Epithelial cell of proximal tubule (primary cell): ENCODE data around the gene FOXO6. TPM values are rescaled to one million over a fixed set of nuclear protein-coding genes. Genes with fewer than 3 reads are reported as not detected.

Experiments used
- DNase-seq: peaks from one replicate; pipeline ENCODE4 v3.0.0-alpha.2; 2011; ENCODE audit warnings: low read depth
- H3K4me3 ChIP-seq: 2 replicates; pipeline ENCODE4 v1.5.1; 2011; ENCODE audit warnings: low read depth, mild to moderate bottlenecking, low read length
- total RNA-seq: library from RNA; depleted of rRNA; stranded (reverse); fragments of >200 nt; gene quantifications from 2 replicates; pipeline ENCODE4 v1.2.3, GENCODE V29; 2015
- TF ChIP-seq, protein P1 (sequence below): conservative IDR thresholded peaks from 2 replicates; pipeline ENCODE4 v1.5.1; 2012; ENCODE audit warnings: low read depth, mild to moderate bottlenecking, low read length

The FOXO6 gene
- total RNA-seq, 1 donor from 2014 or later = 0.52 TPM

DNA sequence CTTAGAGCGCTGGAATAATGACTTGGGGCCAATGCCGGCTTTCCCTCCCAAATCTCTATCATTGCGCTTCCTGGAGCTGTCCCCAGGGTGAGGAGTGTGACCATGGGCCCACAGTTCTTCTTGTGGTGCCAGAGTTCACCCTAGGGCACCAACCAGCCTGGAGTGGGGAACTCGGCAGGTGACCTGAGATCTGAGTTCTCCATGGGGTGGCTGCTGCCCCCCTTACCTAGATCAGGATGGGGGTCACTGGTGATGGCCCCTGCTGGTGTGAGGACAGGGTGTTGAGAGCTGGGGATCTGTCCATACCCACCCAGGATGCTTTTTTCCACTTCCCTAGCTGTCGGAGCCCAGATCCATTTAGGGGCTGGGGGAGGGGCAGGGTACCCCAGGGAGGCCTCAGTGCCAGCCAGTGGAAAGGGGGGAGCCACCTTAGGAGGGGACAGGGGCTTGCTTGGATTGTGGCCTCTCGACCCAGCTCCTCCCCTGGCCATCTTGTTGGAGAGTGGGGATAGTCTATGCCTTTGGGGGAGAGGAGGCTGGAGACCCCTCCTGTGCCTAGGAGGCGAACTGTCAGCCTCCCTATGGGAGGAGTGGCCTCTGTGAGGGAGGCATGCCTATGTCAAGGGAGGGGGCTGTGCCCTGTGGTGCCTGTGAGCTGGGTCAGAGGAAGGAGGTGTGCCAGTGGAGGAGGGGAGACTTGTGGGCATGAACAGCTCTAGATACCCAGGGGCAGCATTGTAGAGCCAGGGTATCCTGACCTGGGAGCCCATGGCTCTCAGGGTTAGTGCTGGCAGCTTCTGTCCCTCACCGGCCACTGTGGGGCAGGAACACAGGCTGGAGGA, 1.7 kb downstream of the FOXO6 start:
- TF ChIP-seq, protein P1, sequence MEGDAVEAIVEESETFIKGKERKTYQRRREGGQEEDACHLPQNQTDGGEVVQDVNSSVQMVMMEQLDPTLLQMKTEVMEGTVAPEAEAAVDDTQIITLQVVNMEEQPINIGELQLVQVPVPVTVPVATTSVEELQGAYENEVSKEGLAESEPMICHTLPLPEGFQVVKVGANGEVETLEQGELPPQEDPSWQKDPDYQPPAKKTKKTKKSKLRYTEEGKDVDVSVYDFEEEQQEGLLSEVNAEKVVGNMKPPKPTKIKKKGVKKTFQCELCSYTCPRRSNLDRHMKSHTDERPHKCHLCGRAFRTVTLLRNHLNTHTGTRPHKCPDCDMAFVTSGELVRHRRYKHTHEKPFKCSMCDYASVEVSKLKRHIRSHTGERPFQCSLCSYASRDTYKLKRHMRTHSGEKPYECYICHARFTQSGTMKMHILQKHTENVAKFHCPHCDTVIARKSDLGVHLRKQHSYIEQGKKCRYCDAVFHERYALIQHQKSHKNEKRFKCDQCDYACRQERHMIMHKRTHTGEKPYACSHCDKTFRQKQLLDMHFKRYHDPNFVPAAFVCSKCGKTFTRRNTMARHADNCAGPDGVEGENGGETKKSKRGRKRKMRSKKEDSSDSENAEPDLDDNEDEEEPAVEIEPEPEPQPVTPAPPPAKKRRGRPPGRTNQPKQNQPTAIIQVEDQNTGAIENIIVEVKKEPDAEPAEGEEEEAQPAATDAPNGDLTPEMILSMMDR = no peak
- no peak overlapping the region for H3K4me3 ChIP-seq
- DNase-seq = no peak

- no peak for DNase-seq
- TF ChIP-seq, protein P1 = no peak
- no peak overlapping the region for H3K4me3 ChIP-seq
These were observed 2.5 kb downstream of the FOXO6 start for GRCh38 chr1:41363591-41364320.

DNA sequence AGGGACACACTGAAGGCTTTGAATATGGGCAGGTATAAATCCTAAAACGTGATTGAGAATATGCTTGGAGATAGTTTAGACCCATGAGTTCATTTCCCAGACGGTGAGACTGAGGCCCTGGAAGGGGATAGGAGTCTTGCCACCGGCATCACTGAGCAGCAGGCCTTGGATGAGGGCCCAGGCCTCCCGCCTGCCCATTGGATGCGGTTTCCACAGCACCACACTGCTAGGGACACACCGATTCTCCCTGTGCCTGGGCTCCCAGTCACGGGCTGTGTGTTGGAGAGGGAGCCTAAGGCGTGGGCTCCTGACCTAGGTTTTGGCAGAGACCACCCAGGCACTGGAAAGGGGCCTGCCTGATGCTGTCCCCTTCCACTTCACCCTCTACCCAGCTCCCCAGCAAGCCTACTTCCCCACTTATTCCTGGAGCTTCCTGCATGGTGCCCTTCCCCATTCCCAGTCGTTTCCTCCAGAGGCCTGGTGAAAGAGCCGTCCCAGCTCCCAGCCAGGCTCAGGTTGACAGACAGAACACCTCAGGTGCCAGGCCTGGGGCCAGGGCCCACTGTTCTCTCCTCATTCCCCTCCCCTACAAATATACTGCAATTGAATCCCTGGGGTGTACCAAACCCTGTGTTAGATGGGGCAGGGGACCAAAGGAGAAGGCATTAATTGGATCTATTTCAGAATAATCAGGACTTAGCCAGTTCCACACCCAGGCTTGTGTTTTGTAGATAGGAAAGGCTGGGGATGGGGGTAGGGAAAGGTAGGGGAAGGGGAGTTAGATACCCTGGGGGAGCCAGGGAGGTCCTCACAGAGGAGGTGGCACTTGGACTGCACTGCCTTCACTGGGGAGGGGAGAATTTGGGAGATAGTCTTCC, 3.4 kb downstream of the FOXO6 start:
- H3K4me3 ChIP-seq = no peak overlapping the region
- no peak for DNase-seq
- TF ChIP-seq, protein P1 = no peak

DNA sequence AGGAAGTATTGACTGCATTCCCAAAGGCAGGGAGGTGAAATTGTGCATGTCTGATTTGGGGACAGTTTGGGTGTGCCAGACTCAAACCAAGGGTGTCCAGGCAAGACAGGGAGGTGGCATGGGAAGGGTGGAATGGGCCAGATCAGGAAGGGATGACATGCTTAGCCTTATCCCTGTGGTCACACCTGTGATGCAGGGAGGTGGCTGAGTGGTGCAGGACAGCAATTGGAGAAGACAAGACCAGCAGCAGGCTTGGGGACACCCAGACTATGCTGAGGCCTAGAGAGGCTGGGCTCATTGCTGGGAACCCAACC, 4.0 kb downstream of the FOXO6 start:
- TF ChIP-seq, protein P1 = no peak
- DNase-seq = no peak

GRCh38 chr1:41365772-41366454, 4.7 kb downstream of the FOXO6 start:
- peak overlapping the region; percentile 16 for H3K4me3 ChIP-seq
- TF ChIP-seq, protein P1 = no peak
- no peak for DNase-seq

More for the DNA sequence above, 4.0 kb downstream of the FOXO6 start:
- H3K4me3 ChIP-seq = no peak overlapping the region
